GM18502 (cell line): ENCODE measurements around the gene CDC42BPA.
"Not testable (repeated sequence)": the region's sequence is repeated elsewhere in the genome, so short reads cannot be mapped to it uniquely, and the experiment has no call there.

Experiments used
- ATAC-seq: cut with Tn5 transposase; IDR thresholded peaks from one replicate; pipeline ENCODE4 v1.9.1; 2021; ENCODE audit warnings: mild to moderate bottlenecking; ENCODE audit not compliant: unreplicated experiment, poor library complexity

CDC42BPA gene

GRCh38 chr1:226974544-226975258 lies 343.6 kb downstream of the CDC42BPA start:
- ATAC-seq = no peak

GRCh38 chr1:226973898-226974543 lies 344.3 kb downstream of the CDC42BPA start:
- ATAC-seq = no peak

- no peak for ATAC-seq
These were observed 344.9 kb downstream of the CDC42BPA start for GRCh38 chr1:226973371-226973897.

- no peak for ATAC-seq
These were observed 345.4 kb downstream of the CDC42BPA start for GRCh38 chr1:226972931-226973330.

GRCh38 chr1:226971765-226972164 lies 346.5 kb downstream of the CDC42BPA start:
- ATAC-seq = no peak

- no peak for ATAC-seq
These were observed 350.6 kb downstream of the CDC42BPA start for GRCh38 chr1:226967665-226968064.

GRCh38 chr1:226966683-226967082 lies 351.6 kb downstream of the CDC42BPA start:
- ATAC-seq = no peak

- ATAC-seq = no peak
These were observed 352.5 kb downstream of the CDC42BPA start for GRCh38 chr1:226965581-226966440.

GRCh38 chr1:226964611-226965486 lies 353.4 kb downstream of the CDC42BPA start:
- ATAC-seq = no peak

- no peak for ATAC-seq
These were observed 354.2 kb downstream of the CDC42BPA start for GRCh38 chr1:226964068-226964425.

GRCh38 chr1:226962421-226963391 lies 355.6 kb downstream of the CDC42BPA start:
- ATAC-seq = no peak

- no peak for ATAC-seq
These were observed 357.1 kb downstream of the CDC42BPA start for GRCh38 chr1:226960944-226961765.

- ATAC-seq = no peak
These were observed 358.0 kb downstream of the CDC42BPA start for GRCh38 chr1:226960256-226960655.

GRCh38 chr1:226958300-226958699 lies 360.0 kb downstream of the CDC42BPA start:
- no peak for ATAC-seq

- no peak for ATAC-seq
These were observed 360.6 kb downstream of the CDC42BPA start for GRCh38 chr1:226957714-226958113.

- ATAC-seq = no peak
These were observed 361.2 kb downstream of the CDC42BPA start for GRCh38 chr1:226956942-226957713.

- ATAC-seq = not testable (repeated sequence)
These were observed 362.4 kb downstream of the CDC42BPA start for GRCh38 chr1:226955857-226956256.
